Hepatocyte (in vitro differentiated cells): ENCODE data around the gene USP47. TPM values are rescaled to one million over a fixed set of nuclear protein-coding genes. Genes with fewer than 3 reads are reported as not detected.
A peak's percentile ranks its signal among the peaks of the same experiment; 100 is the strongest.

Experiments
- DNase-seq: peaks from one replicate; pipeline ENCODE4 v3.0.0-alpha.2; 2016; ENCODE audit warnings: low spot score
- H2AFZ ChIP-seq: fragments of 200-600 bp; sonication (generic); 2 replicates; pipeline ENCODE4 v1.6.0; 2016; ENCODE audit warnings: antibody characterized with exemption, mild to moderate bottlenecking
- H3K27ac ChIP-seq: fragments of 200-600 bp; sonication (generic); 2 replicates; pipeline ENCODE4 v1.5.1; 2016; ENCODE audit warnings: mild to moderate bottlenecking
- H3K27me3 ChIP-seq: fragments of 200-600 bp; sonication (generic); 2 replicates; pipeline ENCODE4 v1.6.1; 2016
- H3K36me3 ChIP-seq: fragments of 200-600 bp; sonication (generic); replicated peaks from 2 replicates; pipeline ENCODE4 v1.5.1; 2016; ENCODE audit warnings: low read depth; ENCODE audit not compliant: insufficient read depth
- H3K4me1 ChIP-seq: fragments of 200-600 bp; sonication (generic); 2 replicates; pipeline ENCODE4 v1.5.1; 2016; ENCODE audit warnings: mild to moderate bottlenecking, moderate library complexity; ENCODE audit not compliant: insufficient read depth
- H3K4me2 ChIP-seq: fragments of 200-600 bp; sonication (generic); 2 replicates; pipeline ENCODE4 v1.6.0; 2016
- H3K4me3 ChIP-seq: fragments of 200-600 bp; sonication (generic); 2 replicates; pipeline ENCODE4 v1.5.1; 2016; ENCODE audit warnings: mild to moderate bottlenecking
- H3K79me2 ChIP-seq: fragments of 200-600 bp; sonication (generic); 2 replicates; pipeline ENCODE4 v1.6.0; 2017; ENCODE audit warnings: mild to moderate bottlenecking
- H3K9me2 ChIP-seq: fragments of 200-600 bp; sonication (generic); replicated peaks from 2 replicates; pipeline ENCODE4 v1.6.0; 2017; ENCODE audit warnings: mild to moderate bottlenecking; ENCODE audit not compliant: insufficient read depth
- H3K9me3 ChIP-seq: fragments of 200-600 bp; sonication (generic); 2 replicates; pipeline ENCODE4 v1.5.1; 2016; ENCODE audit warnings: low read depth, mild to moderate bottlenecking
- H4K20me1 ChIP-seq: fragments of 200-600 bp; sonication (generic); 2 replicates; pipeline ENCODE4 v1.6.0; 2016; ENCODE audit warnings: mild to moderate bottlenecking; ENCODE audit not compliant: insufficient read depth, poor library complexity, severe bottlenecking
- EZH2 ChIP-seq: fragments of 200-600 bp; sonication (generic); IDR thresholded peaks from 2 replicates; pipeline ENCODE4 v1.6.1; 2016; ENCODE audit warnings: antibody characterized with exemption, mild to moderate bottlenecking, borderline replicate concordance
- EZH2phosphoT487 ChIP-seq: fragments of 200-600 bp; sonication (generic); IDR thresholded peaks from one replicate; pipeline ENCODE4 v1.6.1; 2018; ENCODE audit warnings: antibody characterized with exemption, mild to moderate bottlenecking, low read depth, moderate library complexity; ENCODE audit not compliant: unreplicated experiment, severe bottlenecking
- whole genome bisulfite sequencing: methylation state at CpG from one replicate; pipeline ENCODE4 v1.1.6; 2016; ENCODE audit warnings: low lambda C conversion rate; ENCODE audit errors: missing lambda C conversion rate; 5-methylcytosine and 5-hydroxymethylcytosine counted together
- polyA plus RNA-seq: library from polyadenylated mRNA; unstranded; fragments of >200 nt; fragmentation: Nextera tagmentation; extraction: Ambion mirVana; gene quantifications from 2 replicates; pipeline ENCODE4 v1.2.1, GENCODE V29; 2016
- total RNA-seq: library from RNA; depleted of rRNA; stranded (reverse); fragments of >200 nt; gene quantifications from 2 replicates; pipeline ENCODE4 v1.2.3, GENCODE V29; 2014
- TF ChIP-seq, protein P1 (sequence below): fragments of 200-600 bp; sonication (generic); IDR thresholded peaks from 2 replicates; pipeline ENCODE4 v1.5.1; 2016; ENCODE audit warnings: antibody characterized with exemption, mild to moderate bottlenecking; ENCODE audit not compliant: poor library complexity

Gene USP47
- total and polyA plus RNA-seq, 2 experiments from 2014 or later: 34.0 to 76.9 TPM

DNA sequence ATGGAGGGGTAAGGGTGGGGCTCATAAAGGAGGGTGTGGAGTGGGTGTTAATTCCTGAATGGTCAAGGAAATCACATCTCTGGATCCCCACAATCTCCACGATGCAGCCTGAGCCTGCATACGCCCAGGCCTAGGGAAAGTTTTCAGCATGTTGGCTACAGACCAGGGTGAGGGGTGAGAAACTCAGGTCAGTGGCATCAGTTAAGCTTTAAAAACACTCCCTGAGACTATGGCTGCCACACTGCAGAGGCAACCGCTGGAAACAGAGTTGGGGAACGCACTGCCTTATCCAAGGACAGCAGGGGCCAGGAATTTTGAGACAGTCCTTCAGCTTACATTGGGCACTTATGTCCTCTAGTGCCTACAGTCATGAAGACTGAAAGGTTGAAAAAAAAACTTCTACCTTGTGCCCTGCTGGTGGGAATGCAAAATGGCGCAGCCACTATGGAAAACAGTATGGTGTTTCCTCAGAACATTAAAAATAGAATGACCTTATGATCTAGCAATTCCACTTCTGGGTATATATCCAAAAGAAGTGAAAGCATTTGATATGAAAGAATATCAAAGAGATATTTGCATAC, 147.0 kb downstream of the USP47 start:
- Histone ChIP-seq H3K79me2 (no peaks in the 10 kb centered on the region), H3K4me2 (no peak overlapping the region), H3K36me3 (no peaks in the 10 kb centered on the region), H3K27me3 (no peaks in the 10 kb centered on the region), H3K4me3 (no peak overlapping the region), H3K27ac (peak overlapping the region; percentile 35), H3K4me1 (peaks cover 36% of the 10 kb centered on the region), H4K20me1 (no peaks in the 10 kb centered on the region), H2AFZ (no peak overlapping the region), H3K9me3 (no peaks in the 10 kb centered on the region), H3K9me2 (no peaks in the 10 kb centered on the region)
- TF ChIP-seq, protein P1, sequence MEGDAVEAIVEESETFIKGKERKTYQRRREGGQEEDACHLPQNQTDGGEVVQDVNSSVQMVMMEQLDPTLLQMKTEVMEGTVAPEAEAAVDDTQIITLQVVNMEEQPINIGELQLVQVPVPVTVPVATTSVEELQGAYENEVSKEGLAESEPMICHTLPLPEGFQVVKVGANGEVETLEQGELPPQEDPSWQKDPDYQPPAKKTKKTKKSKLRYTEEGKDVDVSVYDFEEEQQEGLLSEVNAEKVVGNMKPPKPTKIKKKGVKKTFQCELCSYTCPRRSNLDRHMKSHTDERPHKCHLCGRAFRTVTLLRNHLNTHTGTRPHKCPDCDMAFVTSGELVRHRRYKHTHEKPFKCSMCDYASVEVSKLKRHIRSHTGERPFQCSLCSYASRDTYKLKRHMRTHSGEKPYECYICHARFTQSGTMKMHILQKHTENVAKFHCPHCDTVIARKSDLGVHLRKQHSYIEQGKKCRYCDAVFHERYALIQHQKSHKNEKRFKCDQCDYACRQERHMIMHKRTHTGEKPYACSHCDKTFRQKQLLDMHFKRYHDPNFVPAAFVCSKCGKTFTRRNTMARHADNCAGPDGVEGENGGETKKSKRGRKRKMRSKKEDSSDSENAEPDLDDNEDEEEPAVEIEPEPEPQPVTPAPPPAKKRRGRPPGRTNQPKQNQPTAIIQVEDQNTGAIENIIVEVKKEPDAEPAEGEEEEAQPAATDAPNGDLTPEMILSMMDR: peak; percentile 11
- TF ChIP-seq EZH2phosphoT487 (no peak), EZH2 (no peak)
- WGBS: 78% methylated on average over 5 of the region's 5 CpGs
- DNase-seq: no peak

DNA sequence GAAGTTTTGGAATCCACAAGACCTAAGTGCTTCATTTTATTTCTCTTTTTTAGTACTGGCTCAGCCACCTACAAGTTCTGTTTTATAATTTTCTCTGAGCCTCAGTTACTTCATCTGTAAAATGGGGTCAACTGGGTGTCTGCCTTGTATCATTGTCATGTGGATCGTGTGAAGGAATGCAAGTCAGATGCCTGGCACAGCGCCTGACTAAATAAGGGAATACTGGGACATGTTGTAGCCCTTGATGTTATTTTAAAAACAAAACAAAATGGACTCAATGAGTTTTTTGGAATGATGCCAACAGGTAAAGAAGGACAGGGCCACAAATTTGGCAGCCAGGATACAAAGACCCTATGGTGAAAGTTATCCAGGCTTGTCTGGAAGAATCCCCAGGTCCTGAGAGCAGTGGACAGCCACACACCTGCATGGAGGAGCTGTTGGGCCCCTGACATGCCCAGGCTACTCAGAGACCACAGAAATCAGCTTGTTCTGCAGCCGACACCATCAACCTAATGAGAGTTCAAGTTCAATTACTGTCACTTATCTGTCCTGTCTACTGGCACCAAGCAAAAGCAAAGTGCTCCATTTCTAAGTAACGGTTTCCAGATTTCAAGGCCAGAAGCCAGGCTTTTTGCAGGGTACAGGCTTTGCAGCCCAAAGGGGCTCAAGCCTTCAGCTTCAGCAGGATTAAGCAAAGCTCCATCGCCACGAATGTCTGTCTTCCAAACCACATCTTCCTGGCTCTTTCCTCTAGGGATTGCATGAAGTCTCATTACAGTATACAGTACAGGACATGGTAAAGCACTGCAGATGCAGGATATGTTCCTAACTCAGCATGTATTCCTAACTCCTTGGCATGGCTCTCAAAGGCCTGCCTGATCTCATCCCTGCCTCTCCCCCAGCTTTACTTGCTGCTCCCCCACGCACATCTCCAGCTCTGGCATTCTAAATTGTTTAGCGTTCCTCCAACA, 148.3 kb downstream of the USP47 start:
- no peak for TF ChIP-seq EZH2
- TF ChIP-seq, protein P1: no peak
- TF ChIP-seq EZH2phosphoT487: no peak
- no peaks in the 10 kb centered on the region for H3K9me2 ChIP-seq
- WGBS: 73% methylated on average over 8 of the region's 8 CpGs
- H3K4me1 ChIP-seq: peaks cover 41% of the 10 kb centered on the region
- no peak overlapping the region for H3K4me3 ChIP-seq
- DNase-seq: no peak
- H3K36me3 ChIP-seq: no peaks in the 10 kb centered on the region
- H3K27me3 ChIP-seq: no peaks in the 10 kb centered on the region
- H3K4me2 ChIP-seq: no peak overlapping the region
- H3K9me3 ChIP-seq: no peaks in the 10 kb centered on the region
- no peaks in the 10 kb centered on the region for H3K79me2 ChIP-seq
- peak overlapping the region; percentile 22 for H3K27ac ChIP-seq
- no peak overlapping the region for H2AFZ ChIP-seq
- no peaks in the 10 kb centered on the region for H4K20me1 ChIP-seq

DNA sequence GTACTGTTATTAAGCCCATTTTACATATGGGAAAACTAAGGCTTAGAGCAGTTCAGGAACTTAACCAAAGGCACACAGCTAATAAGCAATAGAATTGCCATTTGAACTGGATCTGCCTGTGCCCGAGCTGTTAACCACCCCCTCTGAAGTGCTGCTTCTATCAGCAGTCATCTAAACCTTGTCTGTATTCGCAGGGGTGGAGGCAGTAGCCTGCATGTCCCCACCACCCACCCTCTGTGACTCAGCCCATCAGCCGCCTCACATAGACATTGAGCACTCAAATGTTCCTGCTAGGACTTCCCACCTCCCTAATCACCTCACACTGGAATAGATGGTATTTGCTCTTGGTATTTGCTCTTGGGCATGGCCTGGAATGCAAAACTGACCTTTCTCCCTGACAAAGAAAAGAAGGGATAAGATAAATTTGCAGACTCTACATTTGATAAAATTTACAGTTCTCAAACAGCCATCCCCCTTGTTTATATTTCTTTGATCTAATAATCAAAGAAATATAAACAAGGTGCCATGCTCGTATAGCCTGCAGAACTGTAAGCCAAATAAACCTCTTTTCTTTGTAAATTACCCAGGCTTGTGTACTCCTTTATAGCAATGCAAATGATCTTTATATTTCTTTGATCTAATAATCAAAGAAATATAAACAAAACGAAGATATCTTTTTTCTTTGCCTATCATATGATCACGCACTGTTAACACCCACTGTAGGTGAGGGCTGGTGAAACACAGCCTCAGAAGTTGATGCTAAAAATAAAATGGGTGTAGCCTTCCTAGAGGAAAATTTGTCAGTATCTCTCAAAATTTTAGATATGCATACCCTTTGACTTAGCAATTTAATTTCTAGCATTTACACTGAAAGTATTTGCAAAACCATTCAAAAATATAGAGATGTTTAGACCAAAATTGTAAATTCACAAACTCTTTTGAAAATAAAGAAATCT, 150.8 kb downstream of the USP47 start:
- Histone ChIP-seq H3K79me2 (no peaks in the 10 kb centered on the region), H3K4me3 (no peak overlapping the region), H3K36me3 (no peaks in the 10 kb centered on the region), H3K27ac (peak overlapping the region; percentile 38), H4K20me1 (no peaks in the 10 kb centered on the region), H3K27me3 (no peaks in the 10 kb centered on the region), H3K4me1 (peaks cover 41% of the 10 kb centered on the region), H3K4me2 (peak overlapping the region; percentile 40), H3K9me3 (no peaks in the 10 kb centered on the region), H3K9me2 (no peaks in the 10 kb centered on the region), H2AFZ (no peak overlapping the region)
- WGBS: 29% methylated on average over 6 of the region's 6 CpGs
- TF ChIP-seq EZH2phosphoT487 (no peak), EZH2 (no peak)
- TF ChIP-seq, protein P1: no peak
- peak; percentile 75 for DNase-seq
